T47D (cell line): ENCODE measurements around the gene CTNNAL1.
A peak's percentile ranks its signal among the peaks of the same experiment; 100 is the strongest.

ENCODE experiments used
- DNase-seq, 2 experiments: peaks; one replicate each; pipeline versions ENCODE4 v3.0.0 to v3.0.0-alpha.2; 2011 to 2012; ENCODE audit warnings: low read depth in 1 of 2, low spot score in 1 of 2
- JUND ChIP-seq: IDR thresholded peaks from 2 replicates; pipeline ENCODE4 v1.6.1; 2012; ENCODE audit warnings: low read depth
- in situ Hi-C: cut with HindIII; loops from 2 replicates; pipeline ENCODE4 v1.10.0; 2016; ENCODE audit warnings: low sequenced_read_pairs, low pct_unique_long_range_greater_than_20kb

Gene CTNNAL1

GRCh38 chr9:108897324-108898096 is 115.8 kb downstream of the CTNNAL1 start:
- no peak for DNase-seq
- no peak for TF ChIP-seq JUND
- in situ Hi-C loops: no loop called here

GRCh38 chr9:108894225-108894997 is 118.9 kb downstream of the CTNNAL1 start:
- in situ Hi-C loops: no loop called here
- peak in 1 of 2 experiments; percentile 48 for DNase-seq
- no peak for TF ChIP-seq JUND
